ENCODE data around the gene MBLAC2. TPM values are rescaled to one million over a fixed set of nuclear protein-coding genes. Genes with fewer than 3 reads are reported as not detected.

MBLAC2 gene
- 3.3 and 4.6 TPM in 2 replicates for total RNA-seq

DNA sequence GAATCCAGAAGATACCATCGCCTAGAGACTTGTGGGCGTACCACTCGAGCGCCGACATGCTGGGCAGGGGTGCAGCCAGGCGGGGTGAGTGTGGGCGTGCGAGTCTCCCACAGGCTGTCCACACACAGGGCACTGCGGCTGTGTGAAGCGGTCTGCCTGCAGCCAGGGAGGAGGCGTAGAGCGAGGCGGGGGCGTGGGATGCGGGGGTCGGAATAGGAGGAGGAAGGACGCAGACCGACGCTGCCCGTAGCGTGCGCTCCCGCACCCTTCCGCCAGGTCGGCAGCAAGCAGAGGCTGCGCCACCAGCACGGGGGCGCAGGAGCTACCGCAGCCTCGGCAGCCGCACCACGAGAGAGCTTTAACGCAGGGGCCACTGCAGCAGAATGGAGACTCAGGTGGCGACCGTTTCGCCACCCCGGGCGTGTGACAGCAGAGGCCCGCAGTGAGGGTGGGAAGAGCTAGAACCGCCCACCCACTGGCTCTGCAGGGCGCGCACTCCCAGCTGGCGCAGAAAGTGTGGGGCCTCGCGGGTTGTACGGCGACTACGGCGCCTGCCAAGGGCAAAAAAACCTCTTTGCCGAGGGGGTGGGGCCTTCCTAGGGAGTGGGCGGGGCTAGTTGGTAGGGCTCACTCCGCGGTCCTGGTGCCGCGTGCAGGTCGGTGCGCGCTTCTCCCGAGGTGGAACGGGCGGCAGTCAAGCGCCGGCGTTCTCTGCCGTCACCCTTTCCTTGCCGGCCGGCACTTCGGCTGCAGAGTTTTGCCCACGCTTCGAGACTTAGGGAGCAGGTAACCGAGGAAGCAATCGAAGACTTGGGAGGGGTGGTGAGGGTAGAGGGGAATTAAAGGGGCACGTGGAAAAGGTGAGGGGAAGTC, at the start of gene MBLAC2, which contains the start of gene POLR3G:
TSS of gene MBLAC2 (minus strand) at position 537 of the 873 bp plus-strand sequence. CDS start at position 58, 479 bp downstream.
TSS of gene POLR3G (plus strand) at position 630 of the 873 bp plus-strand sequence. CDS start 10,704 bp downstream, outside the sequence.
- peak; percentile 94 to 96 for DNase-seq (ENCODE audit: low read depth in 2 of 2)

DNA sequence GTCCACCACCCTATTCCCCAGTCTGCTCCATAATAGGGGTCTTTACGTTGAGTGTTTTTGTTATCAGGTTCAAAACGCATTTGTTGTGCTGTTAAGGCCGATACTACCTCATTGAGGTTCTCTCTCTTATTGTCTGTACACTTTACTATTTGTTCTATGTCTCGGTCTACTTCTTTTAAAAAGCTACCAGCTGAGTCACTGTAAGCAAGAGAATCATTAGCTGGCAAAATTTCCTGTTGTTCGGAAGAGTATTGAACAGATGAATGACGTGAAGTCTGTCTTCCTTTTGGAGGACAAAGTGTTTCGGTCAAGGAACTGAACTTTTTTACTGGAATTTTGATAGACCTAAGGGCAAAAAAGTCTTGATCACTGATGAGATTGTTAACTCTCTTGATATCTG, 44.5 kb upstream of the MBLAC2 start:
- peak; percentile 6 to 70 for DNase-seq (ENCODE audit: low read depth in 2 of 2)

DNA sequence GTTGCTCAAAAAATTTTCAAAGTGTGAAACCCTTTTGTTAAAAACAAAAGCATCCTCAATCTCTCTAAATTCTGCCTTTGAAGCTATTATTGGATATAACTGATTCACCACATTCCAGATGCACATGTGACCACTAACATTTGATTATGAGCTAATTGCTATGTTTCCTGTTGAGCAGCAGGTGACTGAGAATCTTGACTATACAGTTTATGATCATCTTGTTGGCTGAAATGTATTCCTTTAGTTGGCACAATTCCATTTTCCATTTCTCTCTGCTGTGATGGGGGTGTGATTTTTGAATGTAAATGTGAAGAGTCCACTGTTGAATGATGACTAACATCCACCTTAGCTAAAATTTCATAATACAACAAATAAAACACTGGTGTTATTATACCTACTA, 44.1 kb upstream of the MBLAC2 start:
- DNase-seq (ENCODE audit: low read depth in 2 of 2), result peak; percentile 39 to 81

DNA sequence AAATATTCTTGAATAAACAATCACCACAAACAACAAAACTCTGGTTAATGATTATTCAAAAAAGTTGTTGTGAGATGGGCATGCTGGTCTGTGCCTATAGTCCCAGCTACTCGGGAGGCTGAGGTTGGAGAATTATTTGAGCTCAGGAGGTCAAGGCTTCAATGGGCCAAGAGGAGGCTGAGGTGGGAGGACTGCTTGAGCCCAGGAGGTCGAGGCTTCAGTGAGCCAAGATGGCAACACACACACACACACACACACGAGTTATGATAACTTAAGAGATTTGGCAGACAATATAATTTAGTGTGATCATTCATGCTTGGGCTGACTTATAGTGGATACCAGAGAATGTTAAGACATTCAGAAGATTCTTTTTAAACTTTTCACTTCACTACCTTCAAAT, 39.9 kb upstream of the MBLAC2 start:
- no peak for DNase-seq (ENCODE audit: low read depth in 2 of 2)

DNA sequence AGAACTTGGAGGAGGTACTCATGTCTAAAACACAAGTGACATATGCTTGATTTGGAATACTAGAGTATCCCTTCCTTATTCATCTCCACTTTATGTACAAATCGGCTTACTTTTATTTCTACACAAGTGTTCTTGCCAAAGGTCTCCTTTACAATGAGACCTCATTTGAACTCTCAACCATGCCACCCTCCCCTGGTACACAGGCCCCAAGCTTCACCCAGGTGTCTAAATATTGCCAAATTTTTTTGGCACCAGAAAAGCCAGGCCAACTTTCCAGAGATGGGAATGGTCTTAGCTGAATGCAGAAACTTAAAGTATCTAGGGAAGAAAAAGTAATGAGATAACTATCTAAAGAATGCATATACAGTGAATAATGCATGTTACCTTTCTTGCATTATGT, 35.9 kb upstream of the MBLAC2 start:
- DNase-seq (ENCODE audit: low read depth in 2 of 2), result no peak

DNA sequence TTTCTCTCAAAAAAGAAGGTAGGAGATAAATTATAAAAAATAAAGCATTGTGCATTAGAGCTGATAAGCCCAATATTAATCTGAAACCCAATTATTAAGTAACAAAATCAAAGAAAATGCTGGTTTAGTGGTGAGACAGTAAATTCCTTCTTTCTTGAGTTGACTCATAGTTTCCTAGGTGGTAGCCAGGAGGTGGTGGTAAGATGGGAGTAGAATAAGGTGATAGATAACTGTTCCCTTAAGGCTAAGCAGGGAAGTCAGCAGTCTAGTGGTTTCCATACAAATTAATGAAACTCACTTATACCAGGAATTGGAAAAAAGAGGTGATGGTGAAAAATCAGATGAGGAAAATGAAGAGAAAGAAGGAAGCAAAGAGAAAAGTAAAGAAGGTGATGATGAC, 31.6 kb upstream of the MBLAC2 start:
- DNase-seq (ENCODE audit: low read depth in 2 of 2), result no peak

DNA sequence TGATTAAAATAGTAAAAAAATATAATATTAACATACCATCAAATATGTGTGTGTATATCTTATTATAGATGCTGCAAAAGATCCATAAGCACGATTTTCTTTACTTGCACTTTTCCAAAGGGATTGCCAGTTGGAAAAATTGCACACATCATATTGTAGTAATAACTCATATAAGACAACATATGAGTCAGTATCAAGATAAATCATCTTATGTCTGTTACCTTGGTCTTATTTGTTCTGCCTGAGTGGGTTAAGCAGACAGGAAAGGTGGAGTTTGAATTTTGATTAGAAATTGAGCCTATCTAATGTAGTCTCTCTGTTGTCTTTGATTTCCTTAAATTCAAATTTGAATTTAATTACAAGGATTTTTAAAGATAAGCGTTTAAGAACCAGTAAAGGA, 30.2 kb upstream of the MBLAC2 start:
- peak in 1 of 2 donors; percentile 6 for DNase-seq (ENCODE audit: low read depth in 2 of 2)

DNA sequence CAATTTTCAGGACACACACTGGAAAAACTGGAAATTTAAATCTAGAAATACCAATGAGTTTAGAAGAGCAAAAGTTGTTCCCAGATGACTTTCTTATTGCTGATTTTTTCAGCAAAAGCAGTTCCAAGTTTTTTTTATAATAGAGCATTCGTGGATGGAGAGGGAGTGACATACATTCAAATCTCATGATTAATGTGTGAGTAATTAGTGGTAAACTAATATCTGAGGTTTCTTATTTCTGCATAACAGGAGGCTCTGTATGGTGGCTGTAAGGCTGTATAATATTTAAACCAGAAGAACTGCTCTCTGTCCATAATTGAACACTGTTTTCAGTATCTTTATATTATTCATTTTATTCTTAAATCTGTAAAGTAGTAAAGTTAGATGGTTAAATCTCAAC, 29.0 kb upstream of the MBLAC2 start:
- DNase-seq (ENCODE audit: low read depth in 2 of 2), result no peak

DNA sequence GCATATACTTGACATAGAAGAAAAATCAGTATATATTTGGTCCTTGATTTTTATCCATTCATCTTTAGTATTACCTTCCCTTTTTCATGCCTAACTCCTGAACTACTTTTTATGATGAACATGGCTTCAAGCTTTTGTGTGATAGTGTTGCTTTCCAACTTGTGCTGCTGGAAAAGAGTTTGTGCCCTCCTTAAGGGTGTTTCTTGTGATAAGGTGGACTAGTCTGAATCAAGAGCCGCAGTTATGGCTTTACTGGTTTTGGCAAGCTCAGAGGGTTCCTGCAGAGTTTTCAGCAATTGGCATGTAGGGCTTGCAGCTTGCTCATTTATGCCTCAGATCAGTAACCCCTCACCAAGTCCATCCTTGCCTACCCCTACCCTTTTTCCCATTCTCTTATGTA, 20.6 kb upstream of the MBLAC2 start:
- no peak for DNase-seq (ENCODE audit: low read depth in 2 of 2)

DNA sequence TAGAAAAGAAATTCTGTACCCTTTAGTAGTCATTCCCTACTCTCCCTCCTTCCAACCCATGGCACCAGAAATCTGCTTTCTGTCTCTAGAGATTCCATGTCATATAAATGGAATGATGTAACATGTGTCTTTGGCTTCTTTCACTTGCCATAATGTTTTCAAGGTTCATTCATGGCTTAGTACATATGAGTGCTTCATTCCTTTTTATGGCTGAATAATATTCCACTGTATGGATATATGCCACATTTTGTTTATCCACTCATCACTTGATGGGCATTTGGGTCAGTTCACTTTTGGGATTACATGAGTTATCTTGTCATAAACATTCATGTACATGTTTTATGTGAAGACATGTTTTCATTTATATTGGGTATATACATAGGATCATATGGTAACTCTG, 19.5 kb upstream of the MBLAC2 start:
- no peak for DNase-seq (ENCODE audit: low read depth in 2 of 2)

DNA sequence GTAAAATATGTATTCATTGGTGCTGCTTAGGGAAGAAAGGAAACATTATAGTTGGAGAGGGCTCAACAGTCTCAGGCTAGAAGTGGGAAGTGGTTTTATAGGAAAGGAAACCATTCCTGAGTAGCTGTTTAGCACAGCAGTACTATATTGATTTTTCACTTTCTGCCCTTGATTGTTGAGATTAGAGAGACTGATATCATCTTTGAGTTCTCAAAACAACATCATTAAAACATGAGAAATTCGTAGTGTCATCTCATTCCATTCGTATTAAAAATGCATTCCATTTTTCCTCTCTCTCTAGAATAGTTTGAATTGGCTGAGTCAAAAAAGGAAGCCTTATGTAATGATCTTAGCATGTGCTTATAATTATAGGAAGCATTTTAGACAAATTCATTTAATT, 14.2 kb upstream of the MBLAC2 start:
- peak in 1 of 2 donors; percentile 24 for DNase-seq (ENCODE audit: low read depth in 2 of 2)

DNA sequence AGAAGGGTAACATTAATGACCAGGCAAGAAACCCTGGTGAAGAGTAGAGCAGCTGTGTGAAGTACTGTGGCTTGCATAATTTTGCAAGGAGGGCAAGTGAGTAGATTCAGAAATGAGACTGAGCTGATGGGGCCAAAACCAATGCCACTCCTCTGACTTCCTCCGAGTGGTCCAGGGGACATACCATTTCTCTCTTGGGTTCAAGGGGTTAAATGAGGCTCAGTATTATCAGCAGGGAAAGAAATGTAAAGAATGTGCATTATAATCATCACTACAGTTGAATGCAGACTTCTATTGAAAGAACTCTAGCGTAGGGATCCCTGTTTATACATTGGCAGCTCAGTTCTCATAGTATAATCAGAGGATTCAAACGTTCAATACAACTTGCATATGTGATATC, 10.0 kb upstream of the MBLAC2 start:
- no peak for DNase-seq (ENCODE audit: low read depth in 2 of 2)

DNA sequence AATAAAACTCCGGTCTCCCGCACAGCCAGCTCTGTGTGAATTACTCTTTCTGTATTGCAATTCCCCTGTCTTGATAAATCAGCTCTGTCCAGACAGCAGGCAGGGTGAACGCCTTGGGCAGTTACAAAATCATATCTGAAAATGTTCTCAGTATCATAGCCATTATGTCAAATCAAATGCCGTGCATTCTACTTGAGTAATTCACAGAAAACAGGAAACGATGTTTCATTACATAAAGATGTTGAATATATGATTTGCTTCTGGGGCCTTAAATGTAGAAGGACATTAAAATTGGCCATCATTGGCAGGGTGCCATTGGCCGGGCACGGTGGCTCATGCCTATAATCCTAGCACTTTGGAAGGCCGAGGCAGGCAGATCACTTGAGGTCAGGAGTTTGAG, 8.6 kb upstream of the MBLAC2 start:
- peak in 1 of 2 donors; percentile 45 for DNase-seq (ENCODE audit: low read depth in 2 of 2)

DNA sequence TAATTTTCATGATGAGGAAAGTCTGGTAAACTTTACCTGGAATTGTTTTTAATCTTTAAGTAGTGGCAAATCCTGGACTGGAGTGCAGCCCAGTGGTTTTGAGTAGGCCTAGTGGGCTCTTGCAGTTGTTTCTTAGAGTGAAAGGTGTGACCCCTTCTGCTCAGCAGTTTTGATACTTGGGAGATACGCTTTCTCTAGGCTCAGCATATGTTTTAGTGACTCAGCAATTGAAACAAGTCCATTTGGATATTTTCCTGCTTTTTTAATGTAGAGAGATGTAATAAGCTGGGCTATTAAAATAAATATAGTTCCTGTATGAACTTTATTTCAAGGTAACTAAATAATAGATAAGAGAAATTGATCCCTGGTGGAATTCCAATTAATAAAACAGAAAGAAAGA, 6.1 kb upstream of the MBLAC2 start:
- no peak for DNase-seq (ENCODE audit: low read depth in 2 of 2)

DNA sequence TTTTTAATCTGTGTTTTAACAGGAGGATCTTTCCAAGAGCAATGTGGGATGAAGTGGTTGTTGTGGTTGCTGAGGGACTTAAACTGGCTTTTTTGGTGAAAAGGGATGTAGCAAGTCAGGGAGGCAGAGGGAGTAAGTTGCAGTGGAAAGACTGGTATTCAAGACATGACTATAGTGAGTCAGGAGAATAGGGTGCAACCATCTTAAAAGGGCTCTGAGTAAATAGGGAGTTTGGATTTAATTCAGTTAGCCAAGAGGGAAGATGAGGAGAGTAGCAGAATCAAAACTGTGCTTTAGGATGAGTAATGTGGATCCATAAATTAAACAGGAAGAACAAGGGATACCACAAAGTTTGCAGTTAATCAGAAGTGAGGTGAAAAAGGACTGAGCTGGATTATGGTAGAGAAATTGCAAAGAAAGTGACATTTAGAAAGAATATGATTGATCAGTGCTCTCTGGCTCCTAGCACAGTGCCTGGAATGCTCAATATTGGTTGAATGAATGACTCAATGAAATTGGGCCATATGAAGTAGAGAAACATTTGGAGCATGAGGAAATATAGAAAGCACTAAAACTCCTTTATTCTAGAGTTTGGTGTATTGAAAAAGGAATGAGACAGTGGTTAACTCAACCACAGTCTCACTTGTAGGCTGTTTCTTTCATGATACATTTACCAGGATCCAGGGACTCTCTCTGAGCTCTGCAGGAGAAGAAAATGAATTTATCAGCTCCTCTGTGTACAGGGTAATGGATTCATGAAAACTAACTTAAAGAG, 5.2 kb upstream of the MBLAC2 start:
- DNase-seq (ENCODE audit: low read depth in 2 of 2), result no peak

DNA sequence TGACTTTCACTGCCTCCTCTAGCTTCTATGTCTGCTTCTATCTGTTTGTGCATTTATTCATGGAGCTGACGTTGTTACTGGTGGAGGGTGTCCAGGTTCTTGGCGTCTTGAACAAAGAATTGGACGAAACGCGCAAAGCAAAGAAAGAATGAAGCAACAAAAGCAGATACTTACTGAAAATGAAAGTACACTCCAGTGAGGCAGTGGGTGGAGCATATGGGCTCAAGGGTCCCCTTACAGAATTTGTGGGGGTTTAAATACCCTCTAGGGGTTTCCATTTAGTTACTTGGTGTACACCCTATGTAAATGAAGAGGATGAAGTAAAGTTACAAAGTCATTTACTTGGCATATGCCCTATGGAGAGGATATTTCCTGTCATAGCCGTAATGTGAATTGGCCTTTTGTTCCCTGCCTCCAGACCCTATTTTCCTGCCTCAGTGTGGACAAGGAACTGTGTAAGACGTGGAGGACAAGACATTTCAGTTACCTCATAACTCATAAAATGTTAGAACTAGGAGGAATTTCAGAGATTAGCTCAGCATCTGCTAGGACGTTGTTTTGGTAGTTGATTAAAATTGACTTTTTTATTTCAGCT, 3.1 kb upstream of the MBLAC2 start:
- DNase-seq (ENCODE audit: low read depth in 2 of 2), result peak in 1 of 2 donors; percentile 3

DNA sequence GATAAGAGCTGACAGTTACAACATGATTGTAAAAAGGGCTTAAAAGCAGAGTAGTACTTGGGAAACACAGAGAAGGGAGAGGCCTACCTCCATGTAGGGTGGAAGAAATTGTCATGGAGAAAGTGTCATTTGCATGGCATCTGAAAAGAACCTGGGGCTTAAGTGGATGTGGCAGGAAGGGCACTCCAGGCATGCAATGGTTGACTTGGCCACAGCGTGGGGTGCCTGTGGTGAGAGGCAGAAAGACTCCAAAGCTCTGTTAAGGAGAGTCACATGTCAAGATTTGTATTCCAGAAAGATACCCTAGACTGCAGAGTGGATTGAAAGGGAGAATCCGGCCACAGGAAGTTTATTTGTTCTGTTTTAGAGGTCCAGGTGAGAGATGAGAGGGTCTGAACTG, 2.5 kb upstream of the MBLAC2 start:
- peak in 1 of 2 donors; percentile 6 for DNase-seq (ENCODE audit: low read depth in 2 of 2)

DNA sequence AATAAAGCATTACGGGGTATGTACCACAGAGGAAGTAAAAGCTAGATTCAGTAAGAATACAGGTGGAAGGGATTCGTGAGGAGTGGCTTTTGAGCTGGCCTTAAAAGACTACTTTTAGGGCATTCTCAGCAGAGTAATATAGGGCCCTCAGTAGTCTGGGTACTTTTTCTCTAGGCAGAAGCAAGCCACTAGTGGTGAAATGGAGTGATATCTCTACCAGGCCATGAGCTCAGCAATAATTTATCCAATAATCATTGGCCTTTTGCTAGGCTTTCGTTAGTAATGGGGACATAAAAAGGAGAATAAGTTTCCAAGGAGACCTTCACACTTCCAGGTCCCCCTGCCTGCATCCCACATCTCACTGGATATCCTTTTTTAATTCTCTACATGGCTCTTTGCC, 1.8 kb upstream of the MBLAC2 start:
- no peak for DNase-seq (ENCODE audit: low read depth in 2 of 2)

DNA sequence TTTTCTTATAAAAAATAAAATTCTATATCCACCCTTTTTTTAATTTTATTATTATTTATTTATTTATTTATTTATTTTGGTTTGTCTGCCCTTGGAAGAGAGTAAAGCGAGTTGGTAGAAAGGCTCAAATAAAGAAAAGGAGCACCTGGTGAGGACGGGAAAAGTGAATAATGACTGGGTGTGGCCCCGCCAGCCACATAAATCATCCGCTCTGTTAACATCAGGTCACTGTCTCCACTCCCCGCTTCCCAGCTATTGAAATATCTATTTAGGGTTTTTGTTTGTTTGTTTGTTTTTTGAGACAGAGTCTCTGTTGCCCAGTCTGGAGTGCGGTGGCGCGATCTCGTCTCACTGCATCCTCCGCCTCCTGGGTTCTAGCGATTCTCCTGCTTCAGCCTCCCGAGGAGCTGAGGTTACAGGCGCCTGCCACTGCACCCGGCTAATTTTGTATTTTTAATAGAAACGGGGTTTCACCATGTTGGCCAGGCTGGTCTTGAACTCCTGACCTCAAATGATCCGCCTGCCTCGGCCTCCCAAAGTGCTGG, 937 bp upstream of the MBLAC2 start:
- peak in 1 of 2 donors; percentile 12 for DNase-seq (ENCODE audit: low read depth in 2 of 2)

DNA sequence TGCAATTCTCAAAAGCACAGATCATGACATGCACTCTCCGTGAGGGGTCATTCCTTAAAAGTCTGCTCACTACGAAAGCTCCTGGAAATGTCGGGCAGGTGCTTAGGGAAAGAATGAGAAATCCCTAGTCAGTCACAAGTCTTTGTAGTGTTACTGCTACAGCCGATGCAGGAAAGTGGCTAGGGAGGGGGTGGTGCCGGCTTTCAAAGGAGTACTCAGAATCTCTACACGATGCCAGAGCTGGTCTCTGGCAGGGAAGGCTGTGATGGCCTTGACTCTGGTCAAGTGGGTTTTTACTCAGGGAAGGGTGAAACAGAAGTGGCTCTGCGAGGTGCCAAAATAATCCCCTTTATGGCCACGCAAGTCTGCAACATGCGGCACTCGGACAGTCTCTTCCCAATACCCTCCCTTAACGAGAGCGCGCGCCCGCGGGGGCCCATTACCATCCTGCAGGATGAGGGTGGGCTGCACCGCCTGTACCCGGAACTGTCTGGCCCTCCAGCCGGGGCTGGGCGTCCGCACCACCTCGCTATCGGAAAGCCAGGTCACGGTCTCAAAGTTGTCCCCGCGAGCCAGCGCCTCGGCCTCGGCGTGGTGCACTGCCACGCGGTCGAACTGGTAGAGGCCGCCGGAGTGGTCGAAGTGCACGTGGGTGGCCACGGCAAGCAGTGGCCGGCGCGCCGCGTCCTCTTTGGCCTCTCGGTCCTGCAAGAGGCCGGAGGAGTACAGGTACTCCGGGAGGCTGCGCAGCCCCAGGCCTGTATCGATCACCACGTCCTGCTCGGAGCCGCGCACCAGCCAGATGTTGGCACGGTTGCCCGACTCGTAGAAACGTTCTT, 956 bp downstream of the MBLAC2 start:
- peak; percentile 55 to 62 for DNase-seq (ENCODE audit: low read depth in 2 of 2)
